GM21786 (cell line): Measurements from ENCODE around the gene SIRPG.
"Not testable (repeated sequence)": the region's sequence is repeated elsewhere in the genome, so short reads cannot be mapped to it uniquely, and the experiment has no call there.

Source experiments
- ATAC-seq: cut with Tn5 transposase; IDR thresholded peaks from one replicate; pipeline ENCODE4 v1.9.1; 2021; ENCODE audit not compliant: unreplicated experiment

SIRPG gene

GRCh38 chr20:1657556-1658334 lies at the start of gene SIRPG:
SIRPG (minus strand) TSS chr20:1657779; CDS start chr20:1657714, 65 bp downstream.
- ATAC-seq = no peak

GRCh38 chr20:1706887-1707286 lies 49.3 kb upstream of the SIRPG start:
- ATAC-seq = not testable (repeated sequence)

- ATAC-seq = no peak
These were observed 48.5 kb upstream of the SIRPG start for GRCh38 chr20:1706079-1706478.

GRCh38 chr20:1702855-1703254 lies 45.3 kb upstream of the SIRPG start:
- no peak for ATAC-seq

GRCh38 chr20:1702328-1702727 lies 44.7 kb upstream of the SIRPG start:
- ATAC-seq = no peak

- no peak for ATAC-seq
These were observed 43.4 kb upstream of the SIRPG start for GRCh38 chr20:1700990-1701389.

GRCh38 chr20:1697592-1697991 lies 40.0 kb upstream of the SIRPG start:
- ATAC-seq = no peak

- ATAC-seq = no peak
These were observed 39.1 kb upstream of the SIRPG start for GRCh38 chr20:1696521-1697209.

- no peak for ATAC-seq
These were observed 37.1 kb upstream of the SIRPG start for GRCh38 chr20:1694672-1695071.

GRCh38 chr20:1693427-1693826 lies 35.8 kb upstream of the SIRPG start:
- ATAC-seq = no peak

- no peak for ATAC-seq
These were observed 32.1 kb upstream of the SIRPG start for GRCh38 chr20:1689721-1690120.

GRCh38 chr20:1688886-1689538 lies 31.4 kb upstream of the SIRPG start:
- ATAC-seq = no peak

GRCh38 chr20:1687053-1687452 lies 29.5 kb upstream of the SIRPG start:
- no peak for ATAC-seq

- ATAC-seq = no peak
These were observed 28.7 kb upstream of the SIRPG start for GRCh38 chr20:1686151-1686748.

GRCh38 chr20:1685304-1686052 lies 27.9 kb upstream of the SIRPG start:
- ATAC-seq = no peak

GRCh38 chr20:1684872-1685271 lies 27.3 kb upstream of the SIRPG start:
- ATAC-seq = no peak

GRCh38 chr20:1676650-1677049 lies 19.1 kb upstream of the SIRPG start:
- ATAC-seq = no peak

- no peak for ATAC-seq
These were observed 17.6 kb upstream of the SIRPG start for GRCh38 chr20:1674990-1675780.

GRCh38 chr20:1674361-1674760 lies 16.8 kb upstream of the SIRPG start:
- ATAC-seq = no peak

- ATAC-seq = no peak
These were observed 15.8 kb upstream of the SIRPG start for GRCh38 chr20:1673424-1673823.
